Endothelial cell of umbilical vein (primary cell): ENCODE measurements around the gene SEC61A1. TPM values are rescaled to one million over a fixed set of nuclear protein-coding genes. Genes with fewer than 3 reads are reported as not detected.
A peak's percentile ranks its signal among the peaks of the same experiment; 100 is the strongest.

Experiments
- BruUV-seq: library from RNA; stranded (reverse); fragments of 400-500 nt; replicated peaks from 2 replicates; lab custom pipeline; 2021; lab: Mats Ljungman, UMichigan
- CTCF ChIA-PET: fragments of 300-600, 350-600 bp; sonication (Branson Sonifier 250); formaldehyde crosslinking; loops from one replicate; lab custom pipeline; 2021; ENCODE audit warnings: antibody characterized with exemption, inconsistent platforms; lab: Charles Lee
- POLR2A ChIA-PET: fragments of 300-600, 350-600 bp; sonication (Branson Sonifier 250); formaldehyde crosslinking; loops from one replicate; lab custom pipeline; 2021; ENCODE audit warnings: antibody characterized with exemption, inconsistent platforms; lab: Charles Lee
- DNase-seq: peaks from one replicate; pipeline ENCODE4 v3.0.0-alpha.2; 2011; ENCODE audit warnings: low read depth, low spot score
- FAIRE-seq: peaks from 2 replicates; lab custom pipeline; 2011; peaks lifted over from hg19 to GRCh38; lab: Jason Lieb, UNC
- H2AFZ ChIP-seq: 2 replicates; pipeline ENCODE4 v1.6.0; 2012; ENCODE audit warnings: low read depth, low read length, control low read depth, inconsistent platforms
- H3K27ac ChIP-seq: 2 replicates; pipeline ENCODE4 v1.5.1; 2011; ENCODE audit warnings: low read depth, mild to moderate bottlenecking, control low read depth, low read length, moderate library complexity; ENCODE audit not compliant: insufficient read depth
- H3K27me3 ChIP-seq, 2 experiments: 2 replicates each; pipeline versions ENCODE4 v1.6.0 to v1.6.1; 2011; ENCODE audit warnings: low read length in 2 of 2, mixed read lengths in 1 of 2; ENCODE audit not compliant: control insufficient read depth in 2 of 2, insufficient read depth in 2 of 2
- H3K36me3 ChIP-seq, 2 experiments: 2 replicates in 1 of 2; 3 replicates in 1 of 2; pipeline ENCODE4 v1.5.1; 2011; ENCODE audit warnings: low read length in 2 of 2, mild to moderate bottlenecking in 1 of 2, moderate library complexity in 1 of 2; ENCODE audit not compliant: control insufficient read depth in 2 of 2, insufficient read depth in 2 of 2; ENCODE audit errors: extremely low read depth in 1 of 2
- H3K4me1 ChIP-seq: 3 replicates; pipeline ENCODE4 v1.5.1; 2011; ENCODE audit warnings: mild to moderate bottlenecking, low read length; ENCODE audit not compliant: control insufficient read depth, insufficient read depth; ENCODE audit errors: extremely low read depth
- H3K4me2 ChIP-seq: 2 replicates; pipeline ENCODE4 v1.6.1; 2011; ENCODE audit warnings: low read length, control low read depth, mixed read lengths; ENCODE audit not compliant: insufficient read depth
- H3K4me3 ChIP-seq, 3 experiments: fragments of 200-600 bp in 1 of 3; sonication (generic), shearing (Covaris generic) in 1 of 3; replicated peaks in 1 of 3; 2 replicates each; pipeline ENCODE4 v1.5.1; 2011 to 2016; ENCODE audit warnings: control low read depth in 3 of 3, low read length in 3 of 3, mild to moderate bottlenecking in 2 of 3, inconsistent platforms in 1 of 3, low read depth in 1 of 3, moderate library complexity in 1 of 3; ENCODE audit not compliant: insufficient read depth in 1 of 3
- H3K79me2 ChIP-seq: 2 replicates; pipeline ENCODE4 v1.6.0; 2012; ENCODE audit warnings: low read length, inconsistent platforms; ENCODE audit not compliant: control insufficient read depth, insufficient read depth
- H3K9ac ChIP-seq: replicated peaks from 2 replicates; pipeline ENCODE3; 2011; ENCODE audit warnings: low read length, control low read depth; ENCODE audit not compliant: insufficient read depth; ENCODE audit errors: extremely low read depth
- H3K9me1 ChIP-seq: replicated peaks from 3 replicates; pipeline ENCODE4 v1.6.0; 2011; ENCODE audit warnings: mild to moderate bottlenecking, low read length; ENCODE audit not compliant: control insufficient read depth, insufficient read depth; ENCODE audit errors: extremely low read depth
- H3K9me3 ChIP-seq: replicated peaks from 2 replicates; pipeline ENCODE4 v1.5.1; 2012; ENCODE audit warnings: low read length, inconsistent platforms; ENCODE audit not compliant: control insufficient read depth, insufficient read depth
- H4K20me1 ChIP-seq: replicated peaks from 2 replicates; pipeline ENCODE3; 2011; ENCODE audit warnings: mild to moderate bottlenecking, low read length; ENCODE audit not compliant: control insufficient read depth, insufficient read depth; ENCODE audit errors: extremely low read depth
- EZH2 ChIP-seq: IDR thresholded peaks from 2 replicates; pipeline ENCODE4 v1.6.1; 2012; ENCODE audit warnings: borderline replicate concordance, low read depth, mild to moderate bottlenecking, moderate library complexity, low read length, inconsistent platforms; ENCODE audit not compliant: severe bottlenecking
- FOS ChIP-seq: IDR thresholded peaks from 2 replicates; pipeline ENCODE4 v1.6.1; 2011; ENCODE audit warnings: mild to moderate bottlenecking, low read length, moderate library complexity, borderline replicate concordance; ENCODE audit not compliant: insufficient read depth
- GATA2 ChIP-seq: IDR thresholded peaks from 2 replicates; pipeline ENCODE4 v1.7.0; 2011; ENCODE audit warnings: low read depth, mild to moderate bottlenecking, moderate library complexity, mixed read lengths, low read length; ENCODE audit not compliant: insufficient read length, insufficient read depth
- JUN ChIP-seq: IDR thresholded peaks from 2 replicates; pipeline ENCODE4 v1.6.1; 2011; ENCODE audit warnings: borderline replicate concordance, low read depth; ENCODE audit not compliant: insufficient read length, insufficient read depth
- MYC ChIP-seq: IDR thresholded peaks from one replicate; pipeline ENCODE4 v1.6.1; 2011; ENCODE audit warnings: mild to moderate bottlenecking, low read depth, low read length
- POLR2A ChIP-seq: IDR thresholded peaks from 2 replicates; pipeline ENCODE4 v1.6.1; 2012; ENCODE audit warnings: low read depth, mild to moderate bottlenecking, control low read depth, low read length
- POLR2AphosphoS5 ChIP-seq: IDR thresholded peaks from 2 replicates; pipeline ENCODE4 v1.6.1; 2012; ENCODE audit warnings: low read depth, mild to moderate bottlenecking, control low read depth, low read length, moderate library complexity; ENCODE audit not compliant: insufficient read depth
- dilution Hi-C: fragments of 300-500 bp; cut with MboI; formaldehyde crosslinking; loops from one replicate; pipeline ENCODE4 v1.15.0; 2019; ENCODE audit warnings: low sequenced_read_pairs; ENCODE audit not compliant: extremely low pct_ligation_motif_present
- intact Hi-C: fragments of 100-400 bp; cut with micrococcal nuclease; formaldehyde crosslinking; loops from one replicate; pipeline ENCODE4 v1.10.0; 2022
- polyA plus RNA-seq, 4 experiments: library from polyadenylated mRNA; depleted of rRNA in 3 of 4; stranded (reverse) in 3 of 4; unstranded in 1 of 4; fragments of >200 nt; gene quantifications; 2 replicates each; pipeline versions ENCODE4 v1.2.1 to v1.2.3, GENCODE V29; 2011 to 2012; ENCODE audit warnings: missing spikeins in 1 of 4
- total RNA-seq: library from RNA; stranded (reverse); gene quantifications from 2 replicates; pipeline ENCODE4 v1.2.3, GENCODE V29; 2021
- TF ChIP-seq, protein P1 (sequence below), 2 donors: IDR thresholded peaks; 1 replicate in 1 of 2; 2 replicates in 1 of 2; pipeline ENCODE4 v1.5.1; 2011; ENCODE audit warnings: low read length in 2 of 2, mild to moderate bottlenecking in 2 of 2, moderate library complexity in 2 of 2, control low read depth in 1 of 2, inconsistent platforms in 1 of 2, low read depth in 1 of 2; ENCODE audit not compliant: insufficient read depth in 1 of 2; ENCODE audit errors: extremely low read depth in 1 of 2
- TF ChIP-seq, protein P2 (sequence below): IDR thresholded peaks from 2 replicates; pipeline ENCODE4 v1.6.1; 2011; ENCODE audit not compliant: insufficient read depth, insufficient read length

Gene SEC61A1
- total and polyA plus RNA-seq, 2 donors (not counting 3 experiments of a cell fraction or from before 2014, with no cell fraction given): 307 to 312 TPM

DNA sequence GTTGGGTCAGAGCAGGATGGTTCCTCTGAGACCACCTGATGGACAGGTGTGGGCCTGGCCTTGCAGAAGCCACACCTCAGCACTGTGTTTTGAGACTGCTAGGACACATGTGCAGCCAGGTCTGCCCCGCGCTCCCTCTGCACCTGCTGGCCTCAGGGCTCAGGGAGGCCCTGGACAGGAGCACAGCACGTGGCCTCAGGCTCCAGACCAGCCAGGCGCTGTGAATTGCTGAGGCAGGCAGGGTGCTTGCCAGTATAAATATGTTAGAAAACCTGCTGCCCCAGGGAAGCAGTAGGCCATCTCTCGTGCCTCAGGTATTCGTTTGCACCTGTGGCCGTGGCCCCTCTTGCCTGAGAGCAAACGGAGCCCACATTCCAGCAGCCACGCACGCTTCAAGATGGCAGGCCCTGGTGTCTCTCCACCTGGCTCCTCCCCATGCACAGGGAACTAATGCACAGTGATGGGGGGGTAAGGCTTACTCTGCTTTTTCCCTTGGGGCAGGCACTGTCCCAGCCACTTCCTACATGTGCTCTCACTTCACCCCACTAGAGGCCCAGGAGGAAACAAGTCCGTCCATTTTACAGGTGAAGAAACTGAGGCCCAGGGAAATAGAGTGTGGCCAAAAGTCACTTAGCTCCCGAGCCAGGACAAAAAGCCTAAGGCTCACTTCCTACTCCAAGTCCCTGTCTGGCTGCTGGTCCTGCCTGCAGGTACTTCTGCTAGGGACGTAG lies 20.4 kb downstream of the SEC61A1 start:
- CTCF ChIA-PET: interaction anchor here (0.9 to 2.2 kb wide), 4 partner anchors 17 to 154 kb away, joined by 3 to 44 read pairs (median 7); no protein-coding TSS in a partner anchor
- BruUV-seq: no TSS peak
- Histone ChIP-seq H3K27me3 (no peaks in the 10 kb centered on the region), H2AFZ (no peak overlapping the region), H3K9ac (no peak overlapping the region), H3K4me2 (no peak overlapping the region), H3K4me3 (no peak overlapping the region), H3K27ac (peak overlapping the region; percentile 77), H3K4me1 (peaks cover 46% of the 10 kb centered on the region), H3K9me1 (no peaks in the 10 kb centered on the region), H3K9me3 (no peaks in the 10 kb centered on the region), H3K79me2 (peaks cover 20% of the 10 kb centered on the region), H4K20me1 (no peaks in the 10 kb centered on the region), H3K36me3 (peaks cover 32 to 47% of the 10 kb centered on the region in 2 experiments)
- TF ChIP-seq MYC (no peak), GATA2 (no peak), EZH2 (no peak), JUN (no peak), POLR2AphosphoS5 (no peak), POLR2A (no peak), FOS (no peak)
- TF ChIP-seq, protein P1, sequence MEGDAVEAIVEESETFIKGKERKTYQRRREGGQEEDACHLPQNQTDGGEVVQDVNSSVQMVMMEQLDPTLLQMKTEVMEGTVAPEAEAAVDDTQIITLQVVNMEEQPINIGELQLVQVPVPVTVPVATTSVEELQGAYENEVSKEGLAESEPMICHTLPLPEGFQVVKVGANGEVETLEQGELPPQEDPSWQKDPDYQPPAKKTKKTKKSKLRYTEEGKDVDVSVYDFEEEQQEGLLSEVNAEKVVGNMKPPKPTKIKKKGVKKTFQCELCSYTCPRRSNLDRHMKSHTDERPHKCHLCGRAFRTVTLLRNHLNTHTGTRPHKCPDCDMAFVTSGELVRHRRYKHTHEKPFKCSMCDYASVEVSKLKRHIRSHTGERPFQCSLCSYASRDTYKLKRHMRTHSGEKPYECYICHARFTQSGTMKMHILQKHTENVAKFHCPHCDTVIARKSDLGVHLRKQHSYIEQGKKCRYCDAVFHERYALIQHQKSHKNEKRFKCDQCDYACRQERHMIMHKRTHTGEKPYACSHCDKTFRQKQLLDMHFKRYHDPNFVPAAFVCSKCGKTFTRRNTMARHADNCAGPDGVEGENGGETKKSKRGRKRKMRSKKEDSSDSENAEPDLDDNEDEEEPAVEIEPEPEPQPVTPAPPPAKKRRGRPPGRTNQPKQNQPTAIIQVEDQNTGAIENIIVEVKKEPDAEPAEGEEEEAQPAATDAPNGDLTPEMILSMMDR (IDR thresholded peaks at IDR 0.05; ENCODE audit: extremely low read depth in 1 of 2, insufficient read depth in 1 of 2, low read depth in 1 of 2, low read length in 2 of 2): no peak
- TF ChIP-seq, protein P2, sequence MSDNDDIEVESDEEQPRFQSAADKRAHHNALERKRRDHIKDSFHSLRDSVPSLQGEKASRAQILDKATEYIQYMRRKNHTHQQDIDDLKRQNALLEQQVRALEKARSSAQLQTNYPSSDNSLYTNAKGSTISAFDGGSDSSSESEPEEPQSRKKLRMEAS: no peak
- FAIRE-seq (no peak), DNase-seq (no peak)
- intact Hi-C loops: loop anchor here (2.0 kb wide), 1 partner anchor 18 kb away; no protein-coding TSS in a partner anchor
- dilution Hi-C loops: no loop called here
- POLR2A ChIA-PET: no interaction called here
